DND-41 (cell line): Measurements from ENCODE around the gene MACROD1.

Source experiments
- EZH2 ChIP-seq: IDR thresholded peaks from 3 replicates; pipeline ENCODE4 v1.6.1; 2012; ENCODE audit warnings: borderline replicate concordance, low read depth, mild to moderate bottlenecking, moderate library complexity, low read length, inconsistent platforms; ENCODE audit not compliant: severe bottlenecking
- TF ChIP-seq, protein P1 (sequence below): IDR thresholded peaks from 2 replicates; pipeline ENCODE4 v1.5.1; 2012; ENCODE audit warnings: borderline replicate concordance, low read length, moderate library complexity, mild to moderate bottlenecking; ENCODE audit not compliant: poor library complexity, severe bottlenecking; ENCODE audit errors: extremely low read depth

DNA sequence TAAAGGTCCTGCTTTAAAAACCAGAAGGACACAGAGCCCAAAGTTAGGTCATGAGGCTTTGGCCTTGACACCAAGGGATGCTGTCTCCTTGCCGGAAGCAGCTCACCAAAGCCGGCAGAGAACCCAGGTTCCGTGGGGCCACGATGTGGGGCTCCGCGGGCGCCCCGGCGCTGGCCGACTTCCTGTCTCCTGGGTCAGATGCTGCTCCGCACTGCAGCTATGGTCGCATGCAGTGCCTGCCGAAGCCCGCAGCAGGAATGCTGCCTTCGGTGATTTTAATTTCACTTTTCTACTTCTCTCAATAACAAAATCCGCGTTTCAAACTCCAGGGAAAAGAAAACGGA is 180.1 kb downstream of the MACROD1 start:
- TF ChIP-seq, protein P1, sequence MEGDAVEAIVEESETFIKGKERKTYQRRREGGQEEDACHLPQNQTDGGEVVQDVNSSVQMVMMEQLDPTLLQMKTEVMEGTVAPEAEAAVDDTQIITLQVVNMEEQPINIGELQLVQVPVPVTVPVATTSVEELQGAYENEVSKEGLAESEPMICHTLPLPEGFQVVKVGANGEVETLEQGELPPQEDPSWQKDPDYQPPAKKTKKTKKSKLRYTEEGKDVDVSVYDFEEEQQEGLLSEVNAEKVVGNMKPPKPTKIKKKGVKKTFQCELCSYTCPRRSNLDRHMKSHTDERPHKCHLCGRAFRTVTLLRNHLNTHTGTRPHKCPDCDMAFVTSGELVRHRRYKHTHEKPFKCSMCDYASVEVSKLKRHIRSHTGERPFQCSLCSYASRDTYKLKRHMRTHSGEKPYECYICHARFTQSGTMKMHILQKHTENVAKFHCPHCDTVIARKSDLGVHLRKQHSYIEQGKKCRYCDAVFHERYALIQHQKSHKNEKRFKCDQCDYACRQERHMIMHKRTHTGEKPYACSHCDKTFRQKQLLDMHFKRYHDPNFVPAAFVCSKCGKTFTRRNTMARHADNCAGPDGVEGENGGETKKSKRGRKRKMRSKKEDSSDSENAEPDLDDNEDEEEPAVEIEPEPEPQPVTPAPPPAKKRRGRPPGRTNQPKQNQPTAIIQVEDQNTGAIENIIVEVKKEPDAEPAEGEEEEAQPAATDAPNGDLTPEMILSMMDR, result no peak
- TF ChIP-seq EZH2, result no peak
